ENCODE data around the gene RNF168.
"Not testable (repeated sequence)": the region's sequence is repeated elsewhere in the genome, so short reads cannot be mapped to it uniquely, and the experiment has no call there.

Gene RNF168

GRCh38 chr3:196463804-196464203, 39.8 kb downstream of the RNF168 start:
- Histone ChIP-seq H3K27ac (ENCODE audit: low read length) (no peak overlapping the region), H3K79me2 (ENCODE audit: low read length) (peaks cover 3% of the 10 kb centered on the region; the same call in 1 of the 2 replicates), H3K4me1 (ENCODE audit: low read length) (no peaks in the 10 kb centered on the region), H3F3A (ENCODE audit: insufficient read depth, low read length) (no peaks in the 10 kb centered on the region), H3K4me3 (ENCODE audit: low read length) (no peak overlapping the region), H3K36me3 (replicated peaks; ENCODE audit: insufficient read depth, low read length) (no peaks in the 10 kb centered on the region; the same call in 1 of the 2 replicates), H3K9me2 (replicated peaks; ENCODE audit: insufficient read depth, low read length) (no peaks in the 10 kb centered on the region), H4K20me1 (ENCODE audit: insufficient read depth, low read length) (no peaks in the 10 kb centered on the region), H3K27me3 (replicated peaks; ENCODE audit: insufficient read depth, low read length) (no peaks in the 10 kb centered on the region), H3K9ac (ENCODE audit: low read length) (no peak overlapping the region), H3K4me2 (ENCODE audit: low read depth, low read length) (no peak overlapping the region), H2AFZ (ENCODE audit: low read length) (no peak overlapping the region), H3K9me3 (replicated peaks; ENCODE audit: insufficient read depth, low read length) (no peaks in the 10 kb centered on the region)
- TF ChIP-seq EZH2 (optimal IDR thresholded peaks at IDR 0.05; ENCODE audit: low read depth, low read length) (no peak), CTCF (IDR thresholded peaks at IDR 0.05; ENCODE audit: low read length) (no peak), EZH2phosphoT487 (IDR thresholded peaks at IDR 0.05; ENCODE audit: low read length) (no peak)
- DNase-seq: no peak

DNA sequence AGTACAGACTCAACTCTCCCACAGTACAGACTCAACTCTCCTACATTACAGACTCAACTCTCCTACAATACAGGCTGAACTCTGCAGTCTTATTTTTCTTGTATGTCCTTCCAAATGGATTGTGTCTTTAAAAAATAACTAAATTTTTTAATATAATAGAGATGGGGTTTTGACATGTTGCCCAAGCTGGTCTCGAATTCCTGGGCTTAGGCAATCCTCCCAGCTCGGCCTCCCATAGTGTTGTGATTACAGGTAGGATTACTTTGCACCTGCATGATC, 40.2 kb downstream of the RNF168 start:
- Histone ChIP-seq H2AFZ (ENCODE audit: low read length) (no peak overlapping the region), H3K27me3 (replicated peaks; ENCODE audit: insufficient read depth, low read length) (no peaks in the 10 kb centered on the region), H3K79me2 (ENCODE audit: low read length) (no peaks in the 10 kb centered on the region), H3K4me1 (ENCODE audit: low read length) (no peaks in the 10 kb centered on the region), H3K9ac (ENCODE audit: low read length) (no peak overlapping the region), H4K20me1 (ENCODE audit: insufficient read depth, low read length) (no peaks in the 10 kb centered on the region), H3K4me3 (ENCODE audit: low read length) (no peak overlapping the region), H3K27ac (ENCODE audit: low read length) (no peak overlapping the region), H3K36me3 (replicated peaks; ENCODE audit: insufficient read depth, low read length) (no peaks in the 10 kb centered on the region), H3K9me3 (replicated peaks; ENCODE audit: insufficient read depth, low read length) (no peaks in the 10 kb centered on the region), H3F3A (ENCODE audit: insufficient read depth, low read length) (no peaks in the 10 kb centered on the region), H3K4me2 (ENCODE audit: low read depth, low read length) (no peak overlapping the region), H3K9me2 (replicated peaks; ENCODE audit: insufficient read depth, low read length) (no peaks in the 10 kb centered on the region)
- TF ChIP-seq EZH2 (optimal IDR thresholded peaks at IDR 0.05; ENCODE audit: low read depth, low read length) (no peak), EZH2phosphoT487 (IDR thresholded peaks at IDR 0.05; ENCODE audit: low read length) (no peak), CTCF (IDR thresholded peaks at IDR 0.05; ENCODE audit: low read length) (no peak)
- no peak for DNase-seq

DNA sequence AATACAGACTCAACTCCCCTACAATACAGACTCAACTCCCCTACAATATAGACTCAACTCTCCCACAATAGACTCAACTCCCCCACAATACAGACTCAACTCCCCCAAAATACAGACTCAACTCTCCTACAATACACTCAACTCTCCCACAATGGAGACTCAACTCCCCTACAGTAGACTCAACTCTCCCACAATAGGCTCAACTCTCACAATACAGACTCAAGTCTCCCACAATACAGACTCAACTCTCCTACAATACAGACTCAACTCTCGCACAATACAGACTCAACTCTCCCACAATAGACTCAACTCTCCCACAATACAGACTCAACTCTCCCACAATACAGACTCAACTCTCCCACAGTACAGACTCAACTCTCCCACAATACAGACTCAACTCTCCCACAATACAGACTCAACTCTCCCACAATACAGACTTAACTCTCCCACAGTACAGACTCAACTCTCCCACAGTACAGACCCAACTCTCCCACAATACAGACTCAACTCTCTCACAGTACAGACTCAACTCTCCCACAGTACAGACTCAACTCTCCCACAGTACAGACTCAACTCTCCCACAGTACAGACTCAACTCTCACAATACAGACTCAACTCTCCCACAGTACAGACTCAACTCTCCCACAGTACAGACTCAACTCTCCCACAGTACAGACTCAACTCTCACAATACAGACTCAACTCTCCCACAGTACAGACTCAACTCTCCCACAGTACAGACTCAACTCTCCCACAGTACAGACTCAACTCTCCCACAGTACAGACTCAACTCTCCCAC, 40.7 kb downstream of the RNF168 start:
- not testable (repeated sequence) for H3K4me2 ChIP-seq (ENCODE audit: low read depth, low read length); H3F3A ChIP-seq (ENCODE audit: insufficient read depth, low read length); H4K20me1 ChIP-seq (ENCODE audit: insufficient read depth, low read length); H3K27me3 ChIP-seq (replicated peaks; ENCODE audit: insufficient read depth, low read length); H3K4me3 ChIP-seq (ENCODE audit: low read length); H3K79me2 ChIP-seq (ENCODE audit: low read length); DNase-seq; H3K36me3 ChIP-seq (replicated peaks; ENCODE audit: insufficient read depth, low read length); H3K4me1 ChIP-seq (ENCODE audit: low read length); H3K9me3 ChIP-seq (replicated peaks; ENCODE audit: insufficient read depth, low read length); H3K9me2 ChIP-seq (replicated peaks; ENCODE audit: insufficient read depth, low read length); H3K9ac ChIP-seq (ENCODE audit: low read length); H2AFZ ChIP-seq (ENCODE audit: low read length); H3K27ac ChIP-seq (ENCODE audit: low read length)

DNA sequence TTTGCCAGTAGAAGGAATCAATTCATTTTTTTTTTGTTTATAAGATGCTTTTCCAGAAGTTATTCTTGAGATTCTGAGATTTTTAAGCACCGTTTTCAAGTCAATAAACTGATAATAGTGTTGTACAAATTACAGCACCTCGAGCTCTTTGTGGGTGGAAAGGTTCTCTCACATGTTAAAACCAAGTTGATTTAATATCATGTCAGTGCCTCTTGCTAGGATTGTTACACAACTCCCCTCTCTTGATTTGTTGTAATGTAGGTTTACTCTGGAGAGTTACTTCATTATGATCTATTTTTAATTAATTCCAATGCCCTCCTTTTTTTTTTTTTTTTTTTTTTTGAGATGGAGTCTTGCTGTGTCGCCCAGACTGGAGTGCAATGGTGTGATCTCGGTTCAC, 45.5 kb downstream of the RNF168 start:
- DNase-seq: no peak
- H3K4me2 ChIP-seq (ENCODE audit: low read depth, low read length): no peak overlapping the region
- no peaks in the 10 kb centered on the region for H3K9me3 ChIP-seq (replicated peaks; ENCODE audit: insufficient read depth, low read length)
- no peak overlapping the region for H2AFZ ChIP-seq (ENCODE audit: low read length)
- no peaks in the 10 kb centered on the region for H3K9me2 ChIP-seq (replicated peaks; ENCODE audit: insufficient read depth, low read length)
- TF ChIP-seq EZH2 (optimal IDR thresholded peaks at IDR 0.05; ENCODE audit: low read depth, low read length) (no peak), EZH2phosphoT487 (IDR thresholded peaks at IDR 0.05; ENCODE audit: low read length) (no peak), CTCF (IDR thresholded peaks at IDR 0.05; ENCODE audit: low read length) (no peak)
- no peaks in the 10 kb centered on the region for H3K36me3 ChIP-seq (replicated peaks; ENCODE audit: insufficient read depth, low read length)
- no peaks in the 10 kb centered on the region for H3F3A ChIP-seq (ENCODE audit: insufficient read depth, low read length)
- H3K4me1 ChIP-seq (ENCODE audit: low read length): no peaks in the 10 kb centered on the region
- H3K79me2 ChIP-seq (ENCODE audit: low read length): no peaks in the 10 kb centered on the region
- no peak overlapping the region for H3K27ac ChIP-seq (ENCODE audit: low read length)
- H3K9ac ChIP-seq (ENCODE audit: low read length): no peak overlapping the region
- no peak overlapping the region for H3K4me3 ChIP-seq (ENCODE audit: low read length)
- H3K27me3 ChIP-seq (replicated peaks; ENCODE audit: insufficient read depth, low read length): no peaks in the 10 kb centered on the region
- H4K20me1 ChIP-seq (ENCODE audit: insufficient read depth, low read length): no peaks in the 10 kb centered on the region

- not testable (repeated sequence) for H3K36me3 ChIP-seq (replicated peaks; ENCODE audit: insufficient read depth, low read length); H3K9ac ChIP-seq (ENCODE audit: low read length); H3K9me3 ChIP-seq (replicated peaks; ENCODE audit: insufficient read depth, low read length); H3K4me2 ChIP-seq (ENCODE audit: low read depth, low read length); DNase-seq; H3K4me1 ChIP-seq (ENCODE audit: low read length); H3K27me3 ChIP-seq (replicated peaks; ENCODE audit: insufficient read depth, low read length); H3K27ac ChIP-seq (ENCODE audit: low read length); H2AFZ ChIP-seq (ENCODE audit: low read length); H3F3A ChIP-seq (ENCODE audit: insufficient read depth, low read length); H4K20me1 ChIP-seq (ENCODE audit: insufficient read depth, low read length); H3K4me3 ChIP-seq (ENCODE audit: low read length); H3K9me2 ChIP-seq (replicated peaks; ENCODE audit: insufficient read depth, low read length); H3K79me2 ChIP-seq (ENCODE audit: low read length)
Measured at GRCh38 chr3:196457470-196457869, 46.1 kb downstream of the RNF168 start.
